Mesenteric fat pad (tissue), 1 donor: Measurements from ENCODE around the gene JPT2. TPM values are rescaled to one million over a fixed set of nuclear protein-coding genes. Genes with fewer than 3 reads are reported as not detected.
"Not testable (repeated sequence)": the region's sequence is repeated elsewhere in the genome, so short reads cannot be mapped to it uniquely, and the experiment has no call there.

ENCODE experiments used
- DNase-seq: peaks from one replicate; pipeline ENCODE4 v3.0.0-alpha.2; 2020; ENCODE audit warnings: low spot score
- total RNA-seq: library from RNA; stranded (reverse); fragmentation: NEBNext Ultra II Directional; extraction: Animal tissue kit (Norgen Biotek cat#: 25700); gene quantifications from one replicate; pipeline ENCODE4 v1.2.1, GENCODE V29; 2021
- donor health status: DM: yes; HTN: yes; CAD: no.

The JPT2 gene
- total RNA-seq, 1 donor from 2014 or later = 39.0 TPM

DNA sequence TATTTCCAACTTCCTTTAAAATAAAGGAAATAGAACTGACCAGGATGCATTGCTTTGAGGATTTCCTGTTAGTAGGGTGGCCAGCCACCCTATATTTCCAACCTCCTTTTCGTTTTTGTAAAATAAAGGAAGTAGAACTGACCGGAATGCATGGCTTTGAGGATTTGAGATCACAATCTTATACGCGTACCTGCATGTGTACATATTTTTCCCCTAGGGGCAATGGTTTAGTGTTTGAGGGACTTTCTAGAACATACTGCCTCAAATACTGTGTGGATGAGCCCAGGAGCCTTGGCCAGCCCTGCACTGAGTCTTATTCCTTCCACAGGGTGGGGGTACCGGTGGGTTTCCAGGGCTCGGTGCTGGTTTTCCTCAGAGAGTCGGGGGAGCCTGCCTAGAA, 53.5 kb downstream of the JPT2 start:
- DNase-seq = no peak

DNA sequence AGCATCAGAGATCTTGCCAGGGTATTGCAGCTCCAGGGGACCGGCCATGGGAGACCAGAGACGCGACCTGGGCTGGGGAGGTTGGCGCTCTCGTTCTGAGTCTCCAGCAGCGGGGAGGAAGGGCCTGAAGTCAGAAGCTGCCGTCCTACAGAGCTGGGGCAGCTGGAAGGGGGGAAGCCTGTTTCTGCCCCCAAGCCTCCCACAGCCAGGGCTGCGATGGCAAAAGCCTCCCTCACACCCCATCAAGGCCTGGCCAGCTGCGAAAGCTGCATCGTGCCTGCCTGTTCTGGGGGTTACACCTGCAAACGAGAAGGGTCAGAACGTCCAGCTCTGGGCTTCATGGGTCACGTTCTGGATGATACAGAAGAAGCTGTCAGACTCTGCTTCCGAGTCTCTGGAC, 54.0 kb downstream of the JPT2 start:
- no peak for DNase-seq

DNA sequence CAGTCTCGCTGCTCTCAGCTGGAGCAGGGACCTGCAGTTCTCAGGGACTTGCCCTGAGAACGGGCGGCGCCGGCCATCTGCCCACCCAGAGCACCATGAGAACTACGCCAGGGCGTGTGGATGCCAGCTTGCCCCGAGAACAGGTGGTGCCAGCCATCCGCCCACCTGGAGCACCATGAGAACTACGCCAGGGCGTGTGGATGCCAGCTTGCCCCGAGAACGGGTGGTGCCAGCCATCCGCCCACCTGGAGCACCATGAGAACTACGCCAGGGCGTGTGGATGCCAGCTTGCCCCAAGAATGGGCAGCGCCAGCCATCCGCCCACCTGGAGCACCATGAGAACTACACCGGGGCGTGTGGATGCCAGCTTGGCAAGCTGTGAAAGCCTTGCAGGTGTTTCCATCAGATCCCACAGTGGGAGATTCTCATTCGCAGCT, 54.5 kb downstream of the JPT2 start:
- DNase-seq = not testable (repeated sequence)

DNA sequence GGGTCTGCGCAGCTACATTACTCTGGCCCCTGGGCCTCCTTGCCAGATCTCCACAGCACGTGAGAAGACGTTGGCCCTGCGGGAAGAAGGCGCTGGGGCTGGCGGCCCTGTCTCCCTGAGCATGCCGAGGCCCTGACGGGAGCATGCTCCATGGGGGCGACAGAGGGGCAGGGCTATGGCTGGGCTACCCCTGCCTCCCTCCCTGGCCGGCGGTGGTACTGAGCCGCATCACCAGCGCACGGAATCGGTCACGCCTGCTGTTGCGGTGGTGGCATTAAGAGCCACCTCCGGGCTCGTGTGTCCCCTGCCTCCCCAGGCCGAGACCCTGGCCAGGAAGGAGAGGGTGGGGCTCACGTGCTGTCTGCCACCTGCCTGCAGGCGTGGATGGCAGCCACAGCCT, 56.0 kb downstream of the JPT2 start:
- no peak for DNase-seq

DNA sequence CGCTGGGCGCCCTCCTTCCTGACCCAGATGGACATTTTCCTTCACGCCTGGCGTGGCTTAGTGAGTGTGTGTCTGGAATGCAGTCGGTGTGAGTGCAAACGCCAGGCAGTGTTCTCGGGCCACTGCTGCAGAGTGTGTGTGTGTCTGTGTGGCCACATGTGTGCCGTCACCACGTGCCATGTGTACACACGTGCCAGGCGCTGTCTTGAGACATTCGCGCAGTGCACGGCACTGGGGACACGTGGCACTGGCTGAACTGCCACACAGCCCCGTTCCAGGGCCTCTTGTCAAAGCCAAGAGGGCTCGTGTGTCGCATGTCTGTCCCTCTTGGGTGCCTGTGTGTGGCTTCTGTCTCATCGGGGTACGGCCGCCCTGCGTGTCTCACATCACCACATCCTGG, 56.7 kb downstream of the JPT2 start:
- no peak for DNase-seq

DNA sequence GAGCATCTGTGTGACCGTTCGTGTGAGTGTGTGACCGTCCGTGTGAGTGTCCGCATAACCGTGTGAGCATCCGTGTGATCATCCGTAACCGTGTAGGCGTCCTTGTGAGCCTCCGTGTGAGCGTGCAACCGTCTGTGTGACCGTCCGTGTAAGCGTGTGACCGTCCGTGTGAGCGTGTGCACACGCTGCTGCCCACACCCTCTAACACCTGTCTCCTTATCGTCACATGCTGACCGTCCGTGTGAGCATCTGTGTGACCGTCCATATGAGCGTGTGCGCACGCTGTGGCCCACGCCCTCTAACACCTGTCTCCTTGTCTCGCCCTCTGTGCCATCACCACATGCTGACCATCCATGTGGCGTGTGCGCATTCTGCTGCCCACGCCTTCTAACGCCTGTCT, 62.2 kb downstream of the JPT2 start:
- DNase-seq = no peak

DNA sequence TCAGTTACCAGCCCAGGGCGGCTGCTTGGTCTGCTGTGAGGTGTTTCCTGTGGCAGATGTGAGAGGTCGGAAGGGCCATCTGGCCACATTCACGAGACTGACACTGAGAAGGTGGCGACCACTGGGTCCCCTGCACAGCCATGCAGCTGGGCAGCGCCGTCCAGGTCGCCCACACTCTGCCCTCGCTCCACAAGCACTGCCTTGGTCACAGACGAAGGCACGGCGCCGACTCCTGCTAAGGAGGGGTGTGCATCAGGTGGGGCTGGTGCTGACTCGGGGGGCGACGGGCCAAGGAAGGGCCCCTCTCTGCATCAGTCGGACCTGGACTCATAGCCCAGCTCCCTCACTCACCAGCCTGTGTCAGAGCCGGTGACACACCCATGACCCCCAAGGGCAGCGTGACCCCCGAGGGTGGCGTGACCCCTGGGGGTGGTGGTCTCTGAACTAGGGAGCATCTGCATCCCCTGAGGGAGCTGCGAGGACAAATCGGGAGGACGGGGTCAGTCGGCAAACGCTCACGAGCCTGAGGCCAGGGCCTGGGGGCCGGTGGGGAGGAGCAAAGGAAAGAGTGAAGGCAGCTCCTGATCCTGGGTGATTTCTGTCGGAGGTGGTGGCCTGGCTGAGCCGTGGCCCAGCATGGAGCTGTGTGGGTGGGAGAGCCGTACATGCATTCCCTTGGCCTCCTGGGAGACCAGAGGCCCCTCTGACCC, 62.9 kb downstream of the JPT2 start:
- no peak for DNase-seq

DNA sequence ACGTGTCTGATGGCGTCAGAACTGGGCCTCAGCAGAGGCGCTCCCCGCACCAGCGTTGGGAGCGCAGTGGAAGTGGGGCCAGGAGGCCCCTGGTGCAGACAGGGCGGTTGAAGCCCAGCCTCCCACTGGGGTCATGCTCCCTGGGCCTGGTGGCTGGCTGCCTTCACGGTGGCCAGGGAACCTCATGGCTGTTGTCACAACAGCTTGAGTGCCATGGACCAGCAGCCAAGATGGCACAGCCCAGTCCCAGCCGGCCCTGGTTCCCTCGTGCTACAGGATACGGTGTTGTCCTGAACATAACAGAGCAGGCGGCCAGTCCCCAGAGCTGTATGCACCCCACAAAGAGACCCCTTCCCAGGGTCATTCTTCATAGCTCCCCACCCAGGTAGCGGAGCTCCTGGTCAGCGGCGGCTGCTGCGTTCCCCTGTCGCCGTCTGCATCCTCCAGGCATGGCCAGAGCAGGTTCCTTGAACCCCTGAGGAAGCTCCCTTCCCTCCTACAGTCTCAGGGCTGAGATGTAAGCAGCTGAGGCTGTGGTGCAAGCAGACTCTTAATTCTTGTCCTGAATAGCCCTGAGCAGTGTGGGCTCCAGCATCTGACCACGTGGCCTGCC, 63.6 kb downstream of the JPT2 start:
- DNase-seq = no peak

DNA sequence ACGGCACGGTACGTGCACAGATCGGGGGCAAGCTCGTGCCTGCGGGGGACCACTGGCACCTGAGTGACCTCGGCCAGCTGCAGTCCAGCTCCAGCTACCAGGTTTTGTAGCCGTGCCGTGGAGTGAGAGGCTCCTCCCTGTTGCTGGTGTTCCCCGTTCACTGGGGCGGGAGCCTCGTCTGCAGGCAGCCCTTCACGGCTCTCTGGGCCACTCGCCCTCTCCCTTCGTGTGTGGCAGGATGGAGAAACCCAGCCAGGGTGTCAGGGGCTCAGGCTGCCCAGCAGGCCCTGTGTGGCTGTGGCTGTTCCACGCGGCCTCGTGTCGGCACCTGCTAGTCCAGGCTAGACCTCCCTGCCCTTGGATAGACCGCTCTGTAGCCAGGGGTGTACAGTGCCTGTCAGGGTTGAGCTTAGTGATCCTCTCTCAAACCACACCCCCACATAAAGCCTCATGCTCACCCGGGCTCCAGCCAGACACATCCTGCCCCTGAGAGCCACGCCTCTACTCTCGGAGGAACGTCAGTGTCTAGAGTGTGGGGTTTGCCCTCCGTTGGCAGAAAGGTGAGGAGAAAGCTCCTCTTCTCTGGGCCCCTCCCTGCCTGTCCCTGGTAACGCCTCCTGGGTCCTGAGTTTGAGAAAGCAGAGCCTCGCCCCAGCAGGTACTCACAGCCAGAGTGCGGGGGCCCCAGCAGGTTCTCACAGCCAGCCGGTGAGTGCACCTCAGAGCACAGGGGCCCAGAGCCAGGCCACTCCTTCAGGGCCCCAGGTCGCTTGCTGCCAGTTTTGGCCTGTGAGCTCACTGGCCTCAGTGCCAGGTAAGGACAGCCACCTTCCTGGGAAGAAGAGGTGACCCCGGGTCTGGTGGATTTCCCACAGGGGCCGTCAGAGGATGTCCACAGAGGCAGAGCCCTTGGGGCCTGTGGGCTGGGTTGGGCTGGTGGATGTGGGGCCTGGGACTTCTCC, 65.6 kb downstream of the JPT2 start:
- no peak for DNase-seq

DNA sequence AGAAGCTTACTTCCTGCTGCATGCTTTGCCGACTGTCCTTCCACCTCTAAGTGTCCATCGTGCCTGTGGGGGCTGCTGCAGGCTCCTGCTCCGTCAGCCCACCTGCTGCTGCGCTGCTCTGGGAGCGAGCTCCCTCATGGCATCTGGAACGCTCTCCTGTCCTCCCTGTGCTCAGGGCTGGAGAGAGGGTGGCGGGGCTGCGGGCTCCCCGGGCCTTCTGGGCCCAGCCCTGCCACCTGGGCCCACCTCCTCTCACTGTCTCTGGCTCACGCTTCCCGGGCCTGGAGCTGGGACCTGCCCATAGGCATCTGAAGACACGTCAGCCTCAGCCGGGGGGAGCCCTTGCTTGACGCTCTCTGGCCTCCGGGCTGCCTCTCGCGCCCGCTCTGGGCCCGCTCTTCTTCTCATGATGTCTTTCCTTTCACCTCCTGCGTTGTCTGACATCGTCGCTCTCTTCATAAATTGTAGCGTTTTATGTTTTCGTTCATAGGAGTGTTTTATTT, 66.3 kb downstream of the JPT2 start:
- DNase-seq = no peak

DNA sequence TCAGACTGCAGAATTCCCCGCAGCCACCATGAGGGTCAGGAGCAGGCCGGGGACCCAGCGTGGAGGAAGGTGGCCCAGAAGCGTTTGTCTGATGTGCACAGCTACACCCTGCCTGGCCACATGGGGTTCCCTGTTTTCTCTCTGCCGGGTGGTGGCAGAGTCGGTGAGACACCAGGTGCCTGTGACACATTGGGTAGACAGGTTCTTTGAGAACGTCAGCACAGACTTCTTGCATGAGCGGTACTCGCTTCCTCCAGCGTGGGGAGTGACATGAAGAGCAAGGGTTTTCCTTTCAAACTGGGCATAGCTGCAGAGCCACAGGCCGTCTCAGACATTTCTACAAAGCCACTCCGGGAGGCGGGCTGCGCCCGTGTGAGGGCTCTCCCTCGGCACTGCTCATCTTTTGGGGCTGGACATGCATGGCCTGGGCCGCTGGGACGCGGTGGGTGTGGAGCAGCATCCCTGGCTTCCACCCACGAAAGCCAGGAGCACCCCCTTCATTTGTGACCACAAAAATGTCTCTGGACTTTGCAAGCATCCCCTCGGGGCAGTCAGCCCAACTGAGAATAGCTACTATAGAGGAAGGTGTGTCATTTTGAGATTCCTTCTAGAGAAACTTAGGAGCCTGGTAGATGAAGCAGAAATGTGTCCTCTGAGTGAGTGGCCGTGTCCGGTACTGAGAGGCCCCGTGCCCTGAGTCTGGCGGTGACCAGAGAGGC, 67.3 kb downstream of the JPT2 start:
- DNase-seq = no peak

DNA sequence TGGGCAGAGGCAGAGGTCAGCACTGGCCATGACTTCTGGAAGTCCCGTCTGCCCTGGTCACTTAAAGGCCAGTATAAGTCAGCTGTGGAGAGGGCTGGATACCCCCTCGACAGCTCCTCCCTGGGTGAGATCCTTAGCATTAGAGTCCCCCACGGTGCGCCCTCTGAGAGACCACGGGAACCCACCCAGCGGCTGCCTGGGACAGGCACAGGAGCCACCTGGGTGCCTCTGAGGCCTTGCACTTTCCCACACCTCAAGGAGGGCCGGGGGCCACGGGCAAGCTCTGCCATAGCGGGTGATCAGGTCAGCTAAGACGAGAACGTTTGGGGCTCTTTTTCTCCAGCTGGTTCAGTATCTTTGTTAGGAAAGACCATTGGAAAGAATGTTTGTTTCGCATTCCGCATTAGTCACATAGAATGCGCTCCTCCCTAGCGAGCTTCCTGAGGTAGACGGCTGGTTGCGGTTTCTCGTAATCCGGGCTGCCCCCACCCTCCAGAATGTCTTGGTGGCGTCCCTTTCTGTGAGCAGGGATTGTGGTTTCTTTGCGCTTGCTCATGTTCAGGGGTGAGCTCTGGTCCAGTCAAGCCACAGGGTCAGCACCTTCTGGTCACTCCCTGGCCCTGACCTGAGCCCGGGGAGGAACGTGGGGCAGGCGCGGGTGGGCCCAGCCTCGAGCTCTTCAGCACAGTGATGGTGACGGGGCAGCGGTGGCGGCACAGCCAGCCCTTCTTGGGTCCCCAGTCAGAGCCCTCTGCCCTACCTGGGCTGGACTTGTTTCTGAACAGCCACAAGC, 68.0 kb downstream of the JPT2 start:
- DNase-seq = no peak

DNA sequence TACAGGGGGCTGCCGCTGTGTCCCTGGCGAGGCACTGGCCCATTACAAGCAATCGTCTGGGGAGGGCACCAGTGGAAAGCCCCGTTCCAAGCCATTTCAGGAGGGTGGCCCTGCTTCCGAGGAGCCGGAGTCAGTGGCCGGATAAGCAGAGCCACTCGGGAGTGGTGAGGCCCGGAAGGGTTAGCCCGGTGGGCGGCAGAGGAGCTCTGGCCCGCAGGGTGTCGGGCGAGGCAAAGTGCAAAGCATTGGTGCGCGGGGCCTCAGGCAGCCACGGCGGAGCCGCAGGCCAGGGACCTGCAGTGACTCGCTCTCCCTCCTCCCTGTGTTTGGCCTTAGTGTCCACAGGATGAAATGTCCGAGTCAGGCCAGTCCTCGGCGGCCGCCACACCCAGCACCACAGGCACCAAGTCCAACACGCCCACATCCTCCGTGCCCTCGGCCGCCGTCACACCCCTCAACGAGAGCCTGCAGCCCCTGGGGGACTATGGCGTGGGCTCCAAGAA, 68.7 kb downstream of the JPT2 start:
- DNase-seq = no peak

DNA sequence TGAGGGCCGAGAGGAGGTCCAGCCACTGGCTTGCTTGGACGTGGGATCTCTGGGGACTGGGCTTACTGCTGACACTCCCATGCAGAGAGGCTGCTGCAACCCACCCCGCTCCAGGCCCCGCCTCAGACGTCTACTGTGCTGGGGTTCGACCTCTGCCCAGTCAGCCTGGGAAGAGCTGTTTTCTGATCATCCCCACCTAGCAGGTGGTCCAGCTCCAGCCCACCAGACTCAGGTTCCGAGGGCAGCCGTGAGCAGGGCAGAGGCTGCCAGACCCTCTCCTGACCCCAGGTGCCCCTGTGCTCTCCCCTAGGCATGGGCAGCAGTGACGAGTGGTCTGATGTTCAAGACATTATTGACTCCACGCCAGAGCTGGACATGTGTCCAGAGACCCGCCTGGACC, 69.9 kb downstream of the JPT2 start:
- DNase-seq = no peak

DNA sequence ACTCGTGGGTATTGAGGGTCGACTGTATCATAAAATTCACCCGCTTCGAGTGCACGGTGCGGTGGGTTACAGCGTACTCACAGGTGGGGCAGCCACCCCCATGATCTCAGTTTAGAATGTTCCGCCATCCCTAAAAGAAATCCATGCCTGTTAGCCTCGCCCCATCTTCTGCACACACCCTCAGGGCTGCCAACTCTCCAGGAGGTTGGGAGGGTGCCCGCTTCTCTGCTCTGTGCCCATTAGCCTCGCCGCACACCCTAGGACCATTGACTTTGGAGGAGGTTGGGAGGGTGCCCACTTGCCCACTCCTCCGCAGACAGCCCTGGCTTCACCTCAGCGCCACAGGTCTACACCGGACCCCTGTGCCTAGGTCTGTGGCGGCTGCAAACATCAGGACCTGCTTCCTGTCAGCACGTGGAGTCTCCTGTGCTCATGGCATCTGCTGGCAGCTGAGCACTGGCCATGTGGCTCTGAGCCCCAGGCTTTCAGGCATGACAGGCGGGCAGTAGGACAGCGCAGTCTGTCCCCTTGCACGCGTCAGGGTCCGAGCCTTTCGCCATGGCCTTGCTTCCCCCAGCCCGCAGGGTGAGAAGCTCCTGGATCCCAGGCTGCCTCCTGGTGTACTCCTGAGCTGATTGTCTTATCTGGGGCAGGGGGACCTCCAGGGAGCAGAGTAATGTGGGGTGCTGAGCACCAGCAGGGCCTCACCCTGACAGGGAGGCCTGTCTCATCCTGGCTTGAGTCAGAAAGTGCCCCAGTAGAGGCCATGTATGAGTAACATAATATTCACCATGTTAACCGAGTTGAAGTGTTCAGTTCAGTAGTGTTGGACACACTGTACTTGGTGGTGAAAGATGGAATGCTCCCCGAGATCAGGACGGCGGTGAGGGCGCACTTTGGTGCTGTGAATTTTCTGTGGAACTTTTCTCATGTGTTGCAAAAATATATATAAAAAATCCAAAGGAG, 71.4 kb downstream of the JPT2 start:
- DNase-seq = no peak
